CD4-positive, alpha-beta T cell (primary cell): Measurements from ENCODE around the gene SLC37A1. TPM values are rescaled to one million over a fixed set of nuclear protein-coding genes. Genes with fewer than 3 reads are reported as not detected.

Source experiments
- ATAC-seq: fragments of 200-7000 bp; cut with Tn5 transposase; one replicate; pipeline ENCODE4 v1.10.0; 2022; ENCODE audit warnings: mild to moderate bottlenecking; ENCODE audit not compliant: poor library complexity
- CTCF ChIA-PET: fragments of 350-600 bp; sonication (Branson Sonifier 250); formaldehyde crosslinking; loops from one replicate; lab custom pipeline; 2021; ENCODE audit warnings: antibody characterized with exemption, inconsistent platforms; lab: Charles Lee
- POLR2A ChIA-PET: fragments of 350-600 bp; sonication (Branson Sonifier 250); formaldehyde crosslinking; loops from one replicate; lab custom pipeline; 2021; ENCODE audit warnings: antibody characterized with exemption, inconsistent platforms; lab: Charles Lee
- DNase-seq, 14 experiments: peaks; one replicate each; pipeline ENCODE4 v3.0.0-alpha.2; 2013 to 2020; ENCODE audit warnings: mixed read lengths in 2 of 14
- H3K27ac ChIP-seq, 2 donors: one replicate each; pipeline versions ENCODE4 v1.5.1 to v1.7.0; 2013; ENCODE audit warnings: low read length in 2 of 2, low read depth in 1 of 2, mild to moderate bottlenecking in 1 of 2
- H3K27me3 ChIP-seq, 2 experiments: 1 replicate in 1 of 2; 2 replicates in 1 of 2; pipeline versions ENCODE4 v1.6.1 to v1.7.0; 2013; ENCODE audit warnings: low read length in 2 of 2, control low read depth in 1 of 2, mild to moderate bottlenecking in 1 of 2, moderate library complexity in 1 of 2; ENCODE audit not compliant: insufficient read depth in 2 of 2, control insufficient read depth in 1 of 2
- H3K36me3 ChIP-seq: one replicate; pipeline ENCODE4 v1.6.1; 2013; ENCODE audit warnings: low read length, control low read depth; ENCODE audit not compliant: insufficient read depth
- H3K4me1 ChIP-seq: one replicate; pipeline ENCODE4 v1.6.1; 2013; ENCODE audit warnings: low read length, control low read depth; ENCODE audit not compliant: insufficient read depth
- H3K4me3 ChIP-seq: one replicate; pipeline ENCODE4 v1.5.1; 2013; ENCODE audit warnings: mild to moderate bottlenecking, low read length, moderate library complexity
- H3K9me3 ChIP-seq, 2 experiments: 1 replicate in 1 of 2; 2 replicates in 1 of 2; pipeline versions ENCODE4 v1.6.1 to v1.7.0; 2013; ENCODE audit warnings: low read length in 2 of 2, mild to moderate bottlenecking in 2 of 2, control low read depth in 1 of 2, moderate library complexity in 1 of 2; ENCODE audit not compliant: control insufficient read depth in 1 of 2, insufficient read depth in 1 of 2
- H3K27ac Mint-ChIP-seq: one replicate; pipeline ENCODE4 v1.8.0; 2020; ENCODE audit warnings: mixed read lengths
- H3K27me3 Mint-ChIP-seq: one replicate; pipeline ENCODE4 v1.8.0; 2021; ENCODE audit warnings: mixed read lengths
- H3K36me3 Mint-ChIP-seq: one replicate; pipeline ENCODE4 v1.8.0; 2021; ENCODE audit warnings: low read depth, mixed read lengths
- H3K4me1 Mint-ChIP-seq: one replicate; pipeline ENCODE4 v1.8.0; 2021; ENCODE audit warnings: low read depth, mixed read lengths
- H3K4me3 Mint-ChIP-seq: one replicate; pipeline ENCODE4 v1.8.0; 2020; ENCODE audit warnings: mild to moderate bottlenecking, mixed read lengths
- H3K9me3 Mint-ChIP-seq: one replicate; pipeline ENCODE4 v1.8.0; 2020; ENCODE audit warnings: mixed read lengths
- intact Hi-C, 2 experiments: fragments of 100-400 bp; cut with DNase I in 1 of 2; cut with micrococcal nuclease in 1 of 2; formaldehyde crosslinking; loops; one replicate each; pipeline versions ENCODE4 v1.15.1 to v1.9.0; 2023 to 2025; cut with DNase I, micrococcal nuclease
- total RNA-seq, 174 experiments: library from RNA in 2 of 174; stranded (reverse) in 2 of 174; gene quantifications; one replicate each; pipeline ENCODE4 v1.2.3 and lab custom pipeline; 2021 to 2026
- TF ChIP-seq, protein P1 (sequence below): fragments of 200-600 bp; IDR thresholded peaks from one replicate; pipeline ENCODE4 v1.8.0; 2022; ENCODE audit warnings: antibody characterized with exemption, mild to moderate bottlenecking

SLC37A1 gene
- total RNA-seq, 2 experiments from 2014 or later, result 16.4 to 16.7 TPM

GRCh38 chr21:42629933-42630589 lies 116.4 kb downstream of the SLC37A1 start:
- TF ChIP-seq, protein P1, sequence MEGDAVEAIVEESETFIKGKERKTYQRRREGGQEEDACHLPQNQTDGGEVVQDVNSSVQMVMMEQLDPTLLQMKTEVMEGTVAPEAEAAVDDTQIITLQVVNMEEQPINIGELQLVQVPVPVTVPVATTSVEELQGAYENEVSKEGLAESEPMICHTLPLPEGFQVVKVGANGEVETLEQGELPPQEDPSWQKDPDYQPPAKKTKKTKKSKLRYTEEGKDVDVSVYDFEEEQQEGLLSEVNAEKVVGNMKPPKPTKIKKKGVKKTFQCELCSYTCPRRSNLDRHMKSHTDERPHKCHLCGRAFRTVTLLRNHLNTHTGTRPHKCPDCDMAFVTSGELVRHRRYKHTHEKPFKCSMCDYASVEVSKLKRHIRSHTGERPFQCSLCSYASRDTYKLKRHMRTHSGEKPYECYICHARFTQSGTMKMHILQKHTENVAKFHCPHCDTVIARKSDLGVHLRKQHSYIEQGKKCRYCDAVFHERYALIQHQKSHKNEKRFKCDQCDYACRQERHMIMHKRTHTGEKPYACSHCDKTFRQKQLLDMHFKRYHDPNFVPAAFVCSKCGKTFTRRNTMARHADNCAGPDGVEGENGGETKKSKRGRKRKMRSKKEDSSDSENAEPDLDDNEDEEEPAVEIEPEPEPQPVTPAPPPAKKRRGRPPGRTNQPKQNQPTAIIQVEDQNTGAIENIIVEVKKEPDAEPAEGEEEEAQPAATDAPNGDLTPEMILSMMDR, result no peak
- no peaks in the 10 kb centered on the region for H3K36me3 Mint-ChIP-seq
- H3K27ac Mint-ChIP-seq, result no peak overlapping the region
- Histone ChIP-seq H3K4me3 (no peak overlapping the region), H3K27ac (no peak overlapping the region), H3K9me3 (no peaks in the 10 kb centered on the region), H3K4me1 (peaks cover 16% of the 10 kb centered on the region), H3K27me3 (no peaks in the 10 kb centered on the region), H3K36me3 (no peaks in the 10 kb centered on the region)
- ChIA-PET POLR2A (no interaction called here), CTCF (no interaction called here)
- DNase-seq (no peak), ATAC-seq (no peak)
- H3K4me3 Mint-ChIP-seq, result no peak overlapping the region
- H3K4me1 Mint-ChIP-seq, result no peaks in the 10 kb centered on the region
- H3K27me3 Mint-ChIP-seq, result no peaks in the 10 kb centered on the region
- no peaks in the 10 kb centered on the region for H3K9me3 Mint-ChIP-seq
- intact Hi-C loops, result no loop called here

- Mint-ChIP-seq H3K9me3 (no peaks in the 10 kb centered on the region), H3K27ac (no peak overlapping the region), H3K27me3 (no peaks in the 10 kb centered on the region), H3K4me3 (no peak overlapping the region), H3K4me1 (no peaks in the 10 kb centered on the region), H3K36me3 (no peaks in the 10 kb centered on the region)
- peaks cover 16% of the 10 kb centered on the region for H3K4me1 ChIP-seq
- H3K36me3 ChIP-seq, result no peaks in the 10 kb centered on the region
- ChIA-PET CTCF (no interaction called here), POLR2A (no interaction called here)
- no peaks in the 10 kb centered on the region for H3K27me3 ChIP-seq
- intact Hi-C loops, result loop anchor here in 1 of 2 experiments (1.0 kb wide), 1 partner anchor 16 kb away; no protein-coding TSS in a partner anchor
- H3K4me3 ChIP-seq, result no peak overlapping the region
- ATAC-seq (no peak), DNase-seq (no peak)
- H3K27ac ChIP-seq, result no peak overlapping the region
- TF ChIP-seq, protein P1, result no peak
- H3K9me3 ChIP-seq, result no peaks in the 10 kb centered on the region
These were observed 117.0 kb downstream of the SLC37A1 start for GRCh38 chr21:42630626-42631025.

Other genes starting within 250 kb of the SLC37A1 start
- not detected for gene TFF3, start 198.4 kb upstream of the SLC37A1 start, total RNA-seq
- not detected for gene TFF2, start 162.9 kb upstream of the SLC37A1 start, total RNA-seq
- not detected for gene TFF1, start 147.3 kb upstream of the SLC37A1 start, total RNA-seq
- 1 to 10 TPM; 1.5 TPM for gene TMPRSS3, start 117.8 kb upstream of the SLC37A1 start, total RNA-seq
- 10 to 100 TPM; 59.7 to 60.8 TPM for gene UBASH3A, start 110.0 kb upstream of the SLC37A1 start, total RNA-seq
- under 1 TPM; 0.34 to 0.38 TPM for gene RSPH1, start 17.6 kb upstream of the SLC37A1 start, total RNA-seq
- gene PDE9A, start 139.8 kb downstream of the SLC37A1 start, total RNA-seq, result 10 to 100 TPM; 12.6 to 13.2 TPM